B cell (primary cell): ENCODE measurements around the gene ZFYVE9. TPM values are rescaled to one million over a fixed set of nuclear protein-coding genes. Genes with fewer than 3 reads are reported as not detected.
"Not testable (repeated sequence)": the region's sequence is repeated elsewhere in the genome, so short reads cannot be mapped to it uniquely, and the experiment has no call there.

Source experiments
- ATAC-seq: fragments of 200-7000 bp; cut with Tn5 transposase; one replicate; pipeline ENCODE4 v1.10.0; 2021; ENCODE audit warnings: low read depth, mild to moderate bottlenecking, moderate number of reproducible peaks, moderate library complexity
- CTCF ChIA-PET: fragments of 350-600 bp; sonication (Branson Sonifier 250); formaldehyde crosslinking; loops from one replicate; lab custom pipeline; 2021; ENCODE audit warnings: antibody characterized with exemption, inconsistent platforms; lab: Charles Lee
- POLR2A ChIA-PET: fragments of 350-600 bp; sonication (Branson Sonifier 250); formaldehyde crosslinking; loops from one replicate; lab custom pipeline; 2021; ENCODE audit warnings: antibody characterized with exemption; lab: Charles Lee
- DNase-seq: peaks from one replicate; pipeline ENCODE4 v3.0.0; 2013
- H2AFZ ChIP-seq: 2 replicates; pipeline ENCODE4 v1.6.1; 2012; ENCODE audit warnings: mild to moderate bottlenecking, low read depth, low read length; ENCODE audit not compliant: insufficient read depth, poor library complexity, severe bottlenecking
- H3K27ac ChIP-seq, 2 donors: 1 replicate in 1 of 2; 2 replicates in 1 of 2; pipeline ENCODE4 v1.5.1; 2012 to 2013; ENCODE audit warnings: low read length in 2 of 2, mild to moderate bottlenecking in 2 of 2, moderate library complexity in 1 of 2
- H3K27me3 ChIP-seq, 4 experiments: fragments of 200-600 bp in 1 of 4; sonication (generic) in 1 of 4; replicated peaks in 1 of 4; 1 replicate in 2 of 4; 2 replicates in 2 of 4; pipeline versions ENCODE4 v1.6.1 to v1.7.0; 2013 to 2016; ENCODE audit warnings: low read length in 3 of 4, mild to moderate bottlenecking in 2 of 4, mixed read lengths in 1 of 4, moderate library complexity in 1 of 4; ENCODE audit not compliant: insufficient read depth in 4 of 4, control insufficient read depth in 3 of 4; ENCODE audit errors: control extremely low read depth in 1 of 4
- H3K36me3 ChIP-seq, 2 experiments: replicated peaks in 1 of 2; 1 replicate in 1 of 2; 2 replicates in 1 of 2; pipeline versions ENCODE4 v1.6.1 to v1.7.1; 2013; ENCODE audit warnings: low read length in 1 of 2; ENCODE audit not compliant: insufficient read depth in 2 of 2, control insufficient read depth in 1 of 2; ENCODE audit errors: control extremely low read depth in 1 of 2, extremely low read depth in 1 of 2
- H3K4me1 ChIP-seq, 2 donors: fragments of 200-600 bp in 1 of 2; sonication (generic) in 1 of 2; 1 replicate in 1 of 2; 2 replicates in 1 of 2; pipeline versions ENCODE4 v1.5.1 to v1.6.1; 2013 to 2017; ENCODE audit warnings: low read length in 2 of 2; ENCODE audit not compliant: control insufficient read depth in 2 of 2, insufficient read depth in 2 of 2
- H3K4me2 ChIP-seq: replicated peaks from 2 replicates; pipeline ENCODE3; 2012; ENCODE audit warnings: mild to moderate bottlenecking, low read depth, low read length; ENCODE audit not compliant: poor library complexity, severe bottlenecking
- H3K4me3 ChIP-seq, 5 experiments: fragments of 200-600 bp in 1 of 5; sonication (generic) in 1 of 5; 1 replicate in 3 of 5; 2 replicates in 2 of 5; pipeline versions ENCODE4 v1.5.1 to v1.7.0; 2011 to 2016; ENCODE audit warnings: low read length in 4 of 5, mild to moderate bottlenecking in 4 of 5, low read depth in 2 of 5, control low read depth in 1 of 5, moderate library complexity in 1 of 5; ENCODE audit not compliant: insufficient read depth in 1 of 5; ENCODE audit errors: control extremely low read depth in 1 of 5, extremely low read depth in 1 of 5
- H3K79me2 ChIP-seq: fragments of 200-600 bp; sonication (generic); one replicate; pipeline ENCODE4 v1.6.0; 2016; ENCODE audit warnings: low read length; ENCODE audit not compliant: control insufficient read depth, insufficient read depth
- H3K9ac ChIP-seq: fragments of 200-600 bp; sonication (generic); 2 replicates; pipeline ENCODE4 v1.6.1; 2017; ENCODE audit warnings: mild to moderate bottlenecking, low read length, moderate library complexity
- H3K9me3 ChIP-seq, 3 donors: one replicate each; pipeline versions ENCODE4 v1.6.1 to v1.7.1; 2013; ENCODE audit warnings: low read length in 2 of 3; ENCODE audit not compliant: control insufficient read depth in 2 of 3, insufficient read depth in 1 of 3; ENCODE audit errors: control extremely low read depth in 1 of 3
- H4K20me1 ChIP-seq: 2 replicates; pipeline ENCODE4 v1.6.0; 2012; ENCODE audit warnings: mild to moderate bottlenecking, low read length; ENCODE audit not compliant: insufficient read depth, control insufficient read depth, poor library complexity, severe bottlenecking
- H3K27ac Mint-ChIP-seq: one replicate; pipeline ENCODE4 v1.8.0; 2021; ENCODE audit warnings: mixed read lengths
- H3K27me3 Mint-ChIP-seq: one replicate; pipeline ENCODE4 v1.8.0; 2021; ENCODE audit warnings: mixed read lengths
- H3K4me1 Mint-ChIP-seq: one replicate; pipeline ENCODE4 v1.8.0; 2021; ENCODE audit warnings: mixed read lengths
- H3K4me3 Mint-ChIP-seq: one replicate; pipeline ENCODE4 v1.8.0; 2021; ENCODE audit warnings: mixed read lengths
- H3K9me3 Mint-ChIP-seq: one replicate; pipeline ENCODE4 v1.8.0; 2022; ENCODE audit warnings: mixed read lengths; ENCODE audit not compliant: insufficient read depth
- CTCF ChIP-seq: fragments of 200-600 bp; IDR thresholded peaks from one replicate; pipeline ENCODE4 v1.8.0; 2022; ENCODE audit warnings: antibody characterized with exemption, mild to moderate bottlenecking
- EZH2 ChIP-seq: IDR thresholded peaks from 2 replicates; pipeline ENCODE4 v1.6.1; 2012; ENCODE audit warnings: borderline replicate concordance, low read depth, mild to moderate bottlenecking, moderate library complexity, low read length; ENCODE audit not compliant: insufficient read depth, poor library complexity, severe bottlenecking
- WGBS: methylation state at CpG from one replicate; pipeline ENCODE4 v1.1.5; 2013; ENCODE audit warnings: missing lambda C conversion rate; ENCODE audit not compliant: insufficient coverage; 5-methylcytosine and 5-hydroxymethylcytosine counted together
- intact Hi-C: fragments of 100-400 bp; cut with micrococcal nuclease; formaldehyde crosslinking; loops from one replicate; pipeline ENCODE4 v1.10.0; 2022
- polyA minus RNA-seq: library from RNA; depleted of rRNA, polyadenylated mRNA; stranded (reverse); fragments of >200 nt; gene quantifications from 2 replicates; pipeline ENCODE4 v1.2.3, GENCODE V29; 2012
- polyA plus RNA-seq: library from polyadenylated mRNA; depleted of rRNA; stranded (reverse); fragments of >200 nt; gene quantifications from 2 replicates; pipeline ENCODE4 v1.2.3, GENCODE V29; 2012
- total RNA-seq, 2 donors: library from RNA; stranded (reverse); fragments of 120-200 nt in 1 of 2; gene quantifications; 1 replicate in 1 of 2; 2 replicates in 1 of 2; pipeline versions ENCODE4 v1.2.3 to v1.2.4, GENCODE V29; 2013 to 2022

Gene ZFYVE9
- total RNA-seq (3.3 and 3.4 TPM in 2 replicates), polyA plus RNA-seq (0.16 TPM in 2 replicates), polyA minus RNA-seq (0.26 and 0.71 TPM in 2 replicates)
- 1.8 TPM for total RNA-seq (2013)

- peak; percentile 85 for DNase-seq
- Histone ChIP-seq H3K27ac (peak within 1 kb of the TSS in 1 of 2 donors; percentile 51), H3K9me3 (no peaks in the 10 kb centered on the region), H3K36me3 (no peaks in the 10 kb centered on the region), H3K79me2 (no peaks in the 10 kb centered on the region), H3K9ac (peak within 1 kb of the TSS; percentile 78), H4K20me1 (no peaks in the 10 kb centered on the region), H3K4me1 (peaks cover 14 to 18% of the 10 kb centered on the region in 2 donors), H3K27me3 (peaks cover 0 to 34% (median 29%) of the 10 kb centered on the region in 4 experiments), H3K4me3 (peak within 1 kb of the TSS; percentile 30 to 80 (median 61)), H3K4me2 (peak within 1 kb of the TSS; percentile 91), H2AFZ (peak within 1 kb of the TSS; percentile 91)
- Mint-ChIP-seq H3K9me3 (no peaks in the 10 kb centered on the region), H3K27me3 (peaks cover 39% of the 10 kb centered on the region), H3K4me3 (peak within 1 kb of the TSS; percentile 86), H3K4me1 (peaks cover 27% of the 10 kb centered on the region), H3K27ac (peak within 1 kb of the TSS; percentile 43)
- ChIA-PET CTCF (interaction anchor here (1.1 to 1.5 kb wide), 3 partner anchors 9 to 155 kb away, joined by 4 to 8 read pairs (median 7); no protein-coding TSS in a partner anchor), POLR2A (no interaction called here)
- ATAC-seq = peak; percentile 85
- under 1% methylated on average over 70 of the region's 72 CpGs for WGBS
- intact Hi-C loops = loop anchor here (1.0 to 10.0 kb wide), 6 partner anchors 84 to 783 kb away; partner anchors contain the start of genes BTF3L4, ECHDC2, ORC1 and PRPF38A
- TF ChIP-seq CTCF (peak; percentile 83), EZH2 (no peak)
Observed at GRCh38 chr1:52141513-52142219, at the start of gene ZFYVE9. TSS of gene ZFYVE9 (plus strand) at chr1:52142089. CDS start at chr1:52233207, 91,118 bp downstream.

GRCh38 chr1:52094300-52094699 lies 47.6 kb upstream of the ZFYVE9 start:
- H4K20me1 ChIP-seq, H3K27me3 ChIP-seq, H3K4me2 ChIP-seq, DNase-seq, CTCF ChIA-PET, H3K27ac Mint-ChIP-seq, H3K79me2 ChIP-seq, POLR2A ChIA-PET, H3K9me3 Mint-ChIP-seq, H3K27me3 Mint-ChIP-seq, H3K4me3 Mint-ChIP-seq, H3K4me1 ChIP-seq, H3K9ac ChIP-seq, H3K27ac ChIP-seq, H2AFZ ChIP-seq, H3K4me1 Mint-ChIP-seq, H3K4me3 ChIP-seq, H3K36me3 ChIP-seq, ATAC-seq, intact Hi-C loops, H3K9me3 ChIP-seq: not testable (repeated sequence)
- 82% methylated on average over 5 of the region's 7 CpGs for WGBS
